ENCODE results near the gene CALML5. TPM values are rescaled to one million over a fixed set of nuclear protein-coding genes. Genes with fewer than 3 reads are reported as not detected.

CALML5 gene
- total and polyA plus RNA-seq, 2 of the 4 experiments (the other 2 are of a cell fraction), result not detected

DNA sequence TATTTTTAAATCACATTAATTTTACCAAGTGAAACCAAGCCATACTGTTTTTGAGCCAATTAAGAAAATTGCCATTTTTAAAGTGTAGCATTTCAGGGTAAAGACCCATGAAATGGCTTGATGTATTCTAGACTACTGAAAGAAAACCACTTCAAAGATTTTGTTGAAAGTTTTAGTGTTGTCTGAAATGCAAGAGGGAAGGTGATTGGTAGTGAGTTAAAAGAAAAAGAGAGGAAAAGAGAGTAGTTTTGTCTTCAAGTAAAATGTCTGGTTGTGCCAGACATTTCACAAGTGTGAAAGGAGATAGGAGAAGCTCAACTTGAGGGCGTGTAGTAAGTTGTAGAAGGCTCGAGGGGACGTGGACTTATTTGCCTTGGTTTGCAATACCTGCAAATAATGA, 41.6 kb downstream of the CALML5 start:
- ChIA-PET POLR2A (ENCODE audit: unreplicated experiment) (no interaction called here), CTCF (no interaction called here)
- Histone ChIP-seq H3K9me1 (ENCODE audit: insufficient read depth, low read length) (peaks cover 5% of the 10 kb centered on the region), H2BK5ac (ENCODE audit: low read depth, low read length, poor library complexity, severe bottlenecking) (no peak overlapping the region), H2AFZ (replicated peaks; ENCODE audit: low read length, poor library complexity) (no peak overlapping the region), H3K56ac (ENCODE audit: extremely low read depth, insufficient read depth, low read length) (no peak overlapping the region), H3K4me2 (ENCODE audit: low read depth, low read length) (no peak overlapping the region), H3K36me3 (ENCODE audit: control insufficient read depth, insufficient read depth, low read length) (peaks cover 25% of the 10 kb centered on the region), H3K9me3 (ENCODE audit: control insufficient read depth, insufficient read depth, low read length) (no peaks in the 10 kb centered on the region), H3K4ac (ENCODE audit: low read depth, low read length) (no peak overlapping the region), H3K4me3 (ENCODE audit: insufficient read depth, low read depth, low read length) (no peak overlapping the region), H4K91ac (ENCODE audit: insufficient read depth, low read depth, low read length) (no peak overlapping the region), H2AK5ac (ENCODE audit: low read depth, low read length) (no peak overlapping the region), H2AK9ac (replicated peaks; ENCODE audit: low read depth, low read length, poor library complexity) (no peak overlapping the region), H3K14ac (replicated peaks; ENCODE audit: low read depth, low read length) (no peak overlapping the region), H3K9ac (ENCODE audit: low read depth, low read length) (no peak overlapping the region), H2BK15ac (ENCODE audit: low read depth, low read length) (no peak overlapping the region), H3K18ac (ENCODE audit: low read depth, low read length) (no peak overlapping the region), H2BK120ac (ENCODE audit: low read depth, low read length) (no peak overlapping the region), H4K20me1 (ENCODE audit: insufficient read depth, low read length) (no peaks in the 10 kb centered on the region), H3K27ac (ENCODE audit: insufficient read depth, low read length) (no peak overlapping the region), H3K79me1 (ENCODE audit: low read depth in 1 of 2, low read length in 2 of 2) (peaks cover 5 to 15% of the 10 kb centered on the region in 2 experiments; a peak in 3 of 4 replicates), H3K27me3 (ENCODE audit: control insufficient read depth, insufficient read depth, low read length) (no peaks in the 10 kb centered on the region), H2BK20ac (ENCODE audit: low read depth, low read length) (no peak overlapping the region), H4K8ac (ENCODE audit: low read depth in 2 of 2, low read length in 2 of 2) (no peak overlapping the region), H3K4me1 (ENCODE audit: control insufficient read depth, insufficient read depth, low read length) (peaks cover 8% of the 10 kb centered on the region), H4K5ac (ENCODE audit: low read depth, low read length) (no peak overlapping the region), H3K23ac (ENCODE audit: low read depth, low read length) (no peak overlapping the region)
- ATAC-seq (ENCODE audit: low read depth) (no peak), DNase-seq (no peak)
- intact Hi-C loops (cut with micrococcal nuclease), result no loop called here
- TF ChIP-seq MXI1 (IDR thresholded peaks at IDR 0.05; ENCODE audit: borderline replicate concordance, low read depth, low read length), result no peak
- no peak for TF ChIP-seq MAZ (IDR thresholded peaks at IDR 0.05; ENCODE audit: borderline replicate concordance, low read depth, low read length)
- no peak for TF ChIP-seq RFX5 (IDR thresholded peaks at IDR 0.05; ENCODE audit: low read depth, low read length)
- TF ChIP-seq CHD1 (IDR thresholded peaks at IDR 0.05; ENCODE audit: low read depth, low read length), result no peak
- in situ Hi-C loops (cut with MboI; ENCODE audit: low sequenced_read_pairs), result loop anchor here (25.0 kb wide), 1 partner anchor 405 kb away; no protein-coding TSS in a partner anchor
- dilution Hi-C loops (cut with HindIII; ENCODE audit: low sequenced_read_pairs, unreplicated experiment), result no loop called here
- no TSS peak for BruUV-seq (replicated peaks)
- 82% methylated on average over 3 of the region's 3 CpGs; no CpG with 5 or more reads in 1 of the 2 experiments for WGBS, 2 experiments (ENCODE audit: extremely low coverage in 2 of 2, insufficient read length in 1 of 2)

Data from IMR-90 (cell line).